ENCODE data around the gene PIGW. TPM values are rescaled to one million over a fixed set of nuclear protein-coding genes. Genes with fewer than 3 reads are reported as not detected.

Gene PIGW
- total and polyA plus RNA-seq, 9 of the 15 experiments (the other 6 are each of a cell fraction or from before 2014, with no cell fraction given): 9.5 to 33.9 (median 21.2) TPM

DNA sequence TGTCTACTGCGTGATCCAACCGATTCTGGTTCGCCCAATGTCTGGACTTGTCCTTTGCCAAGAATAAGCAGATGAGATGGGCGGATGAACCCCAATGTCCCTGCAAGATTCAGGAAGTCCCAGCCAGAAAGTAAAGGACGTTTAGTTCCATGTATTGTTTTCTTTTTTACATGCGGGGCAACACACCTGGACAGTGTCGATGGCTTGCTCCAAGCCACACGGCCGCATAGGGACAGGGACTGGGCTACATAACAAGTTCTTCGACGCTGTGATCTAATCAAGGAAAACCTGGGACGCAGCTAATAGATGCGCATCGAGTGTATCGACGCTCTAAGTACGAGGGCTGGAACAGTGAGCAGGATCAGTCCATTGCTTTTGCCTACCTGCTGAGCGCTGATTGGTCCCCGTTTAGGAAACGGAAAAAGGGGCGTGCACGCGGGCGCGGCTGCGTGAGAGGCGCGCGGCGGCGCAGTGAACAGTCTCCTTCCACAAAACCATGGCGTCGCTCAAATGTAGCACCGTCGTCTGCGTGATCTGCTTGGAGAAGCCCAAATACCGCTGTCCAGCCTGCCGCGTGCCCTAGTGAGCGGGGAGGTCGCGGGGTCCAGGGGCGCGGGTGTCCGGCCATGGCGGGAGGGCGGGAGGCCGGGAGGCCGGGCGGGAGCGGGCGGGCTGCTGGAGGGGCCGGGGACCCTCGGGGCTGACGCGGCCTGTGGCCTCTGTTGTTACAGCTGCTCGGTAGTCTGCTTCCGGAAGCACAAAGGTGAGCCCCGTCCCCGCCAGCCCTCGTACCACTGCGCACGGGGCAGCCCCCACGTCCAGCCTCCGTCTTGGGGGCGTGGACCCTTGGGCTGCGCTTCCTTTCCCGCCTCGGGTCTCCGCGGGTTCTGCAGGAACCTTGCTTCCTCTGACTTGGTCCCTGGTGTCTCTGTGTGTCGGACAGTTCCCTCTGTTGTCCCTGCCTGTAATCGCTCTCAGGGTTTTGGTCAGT is 48.3 kb upstream of the PIGW start, which contains the start of gene ZNHIT3 (continued):
- no peak for TF ChIP-seq ZNF707 (CRISPR knock-in tag; conservative IDR thresholded peaks at IDR 0.05)
- TF ChIP-seq CCNT2 (IDR thresholded peaks at IDR 0.05; ENCODE audit: borderline replicate concordance, extremely low read depth, insufficient read length, low read depth, low read length): peak; percentile 44
- no peak for TF ChIP-seq ZC3H4 (CRISPR knock-in tag; IDR thresholded peaks at IDR 0.05; ENCODE audit: borderline replicate concordance)
- peak; percentile 61 to 85; a peak in 3 of 4 replicates for TF ChIP-seq FOXK2 (conservative IDR thresholded peaks at IDR 0.05 in 1 of 2, IDR thresholded peaks at IDR 0.05 in 1 of 2; ENCODE audit: low read depth in 2 of 2)
- TF ChIP-seq SIN3A (IDR thresholded peaks at IDR 0.05; ENCODE audit: borderline replicate concordance in 2 of 2, control insufficient read depth in 1 of 2, low read depth in 2 of 2, low read length in 2 of 2): peak; percentile 80 to 82; a peak in 2 of 4 replicates
- no peak for TF ChIP-seq BCOR (IDR thresholded peaks at IDR 0.05)
- TF ChIP-seq POLR2A (conservative IDR thresholded peaks at IDR 0.05): peak; percentile 82
- TF ChIP-seq XRCC5 (IDR thresholded peaks at IDR 0.05; ENCODE audit: low read depth, low read length): peak; percentile 98
- TF ChIP-seq SMAD1 (IDR thresholded peaks at IDR 0.05; ENCODE audit: low read depth, low read length, partially characterized antibody): peak; percentile 26
- TF ChIP-seq, protein P1, sequence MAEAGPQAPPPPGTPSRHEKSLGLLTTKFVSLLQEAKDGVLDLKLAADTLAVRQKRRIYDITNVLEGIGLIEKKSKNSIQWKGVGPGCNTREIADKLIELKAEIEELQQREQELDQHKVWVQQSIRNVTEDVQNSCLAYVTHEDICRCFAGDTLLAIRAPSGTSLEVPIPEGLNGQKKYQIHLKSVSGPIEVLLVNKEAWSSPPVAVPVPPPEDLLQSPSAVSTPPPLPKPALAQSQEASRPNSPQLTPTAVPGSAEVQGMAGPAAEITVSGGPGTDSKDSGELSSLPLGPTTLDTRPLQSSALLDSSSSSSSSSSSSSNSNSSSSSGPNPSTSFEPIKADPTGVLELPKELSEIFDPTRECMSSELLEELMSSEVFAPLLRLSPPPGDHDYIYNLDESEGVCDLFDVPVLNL (CRISPR knock-in tag; IDR thresholded peaks at IDR 0.05; ENCODE audit: low read depth): no peak
- TF ChIP-seq CHD1 (IDR thresholded peaks at IDR 0.05; ENCODE audit: low read length): no peak
- TF ChIP-seq, protein P2, sequence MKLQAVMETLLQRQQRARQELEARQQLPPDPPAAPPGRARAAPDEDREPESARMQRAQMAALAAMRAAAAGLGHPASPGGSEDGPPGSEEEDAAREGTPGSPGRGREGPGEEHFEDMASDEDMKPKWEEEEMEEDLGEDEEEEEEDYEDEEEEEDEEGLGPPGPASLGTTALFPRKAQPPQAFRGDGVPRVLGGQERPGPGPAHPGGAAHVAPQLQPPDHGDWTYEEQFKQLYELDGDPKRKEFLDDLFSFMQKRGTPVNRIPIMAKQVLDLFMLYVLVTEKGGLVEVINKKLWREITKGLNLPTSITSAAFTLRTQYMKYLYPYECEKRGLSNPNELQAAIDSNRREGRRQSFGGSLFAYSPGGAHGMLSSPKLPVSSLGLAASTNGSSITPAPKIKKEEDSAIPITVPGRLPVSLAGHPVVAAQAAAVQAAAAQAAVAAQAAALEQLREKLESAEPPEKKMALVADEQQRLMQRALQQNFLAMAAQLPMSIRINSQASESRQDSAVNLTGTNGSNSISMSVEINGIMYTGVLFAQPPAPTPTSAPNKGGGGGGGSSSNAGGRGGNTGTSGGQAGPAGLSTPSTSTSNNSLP (IDR thresholded peaks at IDR 0.05; ENCODE audit: borderline replicate concordance, low read depth, low read length): peak; percentile 83; the same call in 1 of the 2 replicates
- TF ChIP-seq ATF1 (CRISPR knock-in tag; IDR thresholded peaks at IDR 0.05): peak; percentile 49; the same call in 1 of the 2 replicates
- TF ChIP-seq ATF1 (tag; IDR thresholded peaks at IDR 0.05): peak; percentile 82
- TF ChIP-seq, protein P3, sequence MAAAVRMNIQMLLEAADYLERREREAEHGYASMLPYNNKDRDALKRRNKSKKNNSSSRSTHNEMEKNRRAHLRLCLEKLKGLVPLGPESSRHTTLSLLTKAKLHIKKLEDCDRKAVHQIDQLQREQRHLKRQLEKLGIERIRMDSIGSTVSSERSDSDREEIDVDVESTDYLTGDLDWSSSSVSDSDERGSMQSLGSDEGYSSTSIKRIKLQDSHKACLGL (CRISPR knock-in tag; IDR thresholded peaks at IDR 0.05; ENCODE audit: borderline replicate concordance, poor library complexity, severe bottlenecking): no peak
- peak; percentile 13; the same call in 1 of the 2 replicates for TF ChIP-seq RB1 (IDR thresholded peaks at IDR 0.05; ENCODE audit: low read depth)
- no peak for TF ChIP-seq EZH2 (IDR thresholded peaks at IDR 0.05; ENCODE audit: borderline replicate concordance, low read depth, low read length)
- TF ChIP-seq ARID1B (IDR thresholded peaks at IDR 0.05): 0 out of 2 replicates have a peak, but pooled peaks have one; percentile 9
- TF ChIP-seq POLR2B (IDR thresholded peaks at IDR 0.05; ENCODE audit: low read depth, partially characterized antibody): peak; percentile 48
- TF ChIP-seq CREM (IDR thresholded peaks at IDR 0.05; ENCODE audit: low read depth): peak; percentile 90
- no peak for TF ChIP-seq NFXL1 (CRISPR knock-in tag; IDR thresholded peaks at IDR 0.05)
- peak in 2 of 3 experiments; percentile 77 to 79 for TF ChIP-seq YY1 (IDR thresholded peaks at IDR 0.05; ENCODE audit: borderline replicate concordance in 1 of 3, control insufficient read depth in 1 of 3, extremely low read depth in 1 of 3, insufficient read depth in 3 of 3, insufficient read length in 1 of 3, insufficient replicate concordance in 2 of 3, low read depth in 1 of 3, low read length in 2 of 3)
